ENCODE data around the gene SLC2A8.

- TF ChIP-seq POLR2A (IDR thresholded peaks at IDR 0.05): no peak
- no peak for TF ChIP-seq CTCF (IDR thresholded peaks at IDR 0.05)
These were observed 40.1 kb upstream of the SLC2A8 start for GRCh38 chr9:127356906-127357305.
